HCEC 1CT (cell line): ENCODE measurements around the gene MT1B.

Experiments used
- DNase-seq: peaks from one replicate; pipeline ENCODE4 v3.0.0-alpha.2; 2017

Gene MT1B

DNA sequence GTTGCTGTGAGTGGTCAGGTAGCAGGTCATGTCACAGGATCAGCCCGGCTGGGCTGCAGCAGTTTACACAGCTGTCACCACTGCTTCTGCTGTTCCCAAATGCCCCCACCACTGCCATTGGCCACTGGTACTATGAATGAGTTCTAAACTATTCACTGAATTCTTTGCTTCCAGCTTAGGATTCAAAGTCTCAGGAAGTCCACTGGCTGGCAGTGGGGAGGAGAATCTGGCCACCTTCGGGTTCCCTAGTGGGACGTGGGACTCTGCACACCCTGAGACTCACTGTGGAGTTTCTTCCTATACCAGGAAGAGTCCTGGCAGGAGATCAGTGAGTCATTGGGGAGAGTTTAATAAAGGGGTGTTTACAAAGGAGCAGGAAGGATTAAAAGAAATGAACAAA, 37.5 kb downstream of the MT1B start:
- peak; percentile 34 for DNase-seq

- DNase-seq, result no peak
These were observed 38.9 kb downstream of the MT1B start for GRCh38 chr16:56690420-56691122.

- DNase-seq, result no peak
These were observed 40.2 kb downstream of the MT1B start for GRCh38 chr16:56691885-56692284.

- no peak for DNase-seq
These were observed 43.6 kb downstream of the MT1B start for GRCh38 chr16:56695246-56695645.

- no peak for DNase-seq
These were observed 45.9 kb downstream of the MT1B start for GRCh38 chr16:56697456-56698155.

- DNase-seq, result no peak
These were observed 48.5 kb downstream of the MT1B start for GRCh38 chr16:56700195-56700594.

- no peak for DNase-seq
These were observed 48.9 kb downstream of the MT1B start for GRCh38 chr16:56700631-56701030.

GRCh38 chr16:56701534-56701933, 49.8 kb downstream of the MT1B start:
- DNase-seq, result no peak
